Fibroblast of skin of left quadriceps (primary cell): Measurements from ENCODE around the gene DAD1.
"Not testable (repeated sequence)": the region's sequence is repeated elsewhere in the genome, so short reads cannot be mapped to it uniquely, and the experiment has no call there.

Experiments used
- DNase-seq, 2 experiments: peaks; one replicate each; pipeline ENCODE4 v3.0.0-alpha.2; 2013; ENCODE audit warnings: low read depth in 2 of 2

Gene DAD1

DNA sequence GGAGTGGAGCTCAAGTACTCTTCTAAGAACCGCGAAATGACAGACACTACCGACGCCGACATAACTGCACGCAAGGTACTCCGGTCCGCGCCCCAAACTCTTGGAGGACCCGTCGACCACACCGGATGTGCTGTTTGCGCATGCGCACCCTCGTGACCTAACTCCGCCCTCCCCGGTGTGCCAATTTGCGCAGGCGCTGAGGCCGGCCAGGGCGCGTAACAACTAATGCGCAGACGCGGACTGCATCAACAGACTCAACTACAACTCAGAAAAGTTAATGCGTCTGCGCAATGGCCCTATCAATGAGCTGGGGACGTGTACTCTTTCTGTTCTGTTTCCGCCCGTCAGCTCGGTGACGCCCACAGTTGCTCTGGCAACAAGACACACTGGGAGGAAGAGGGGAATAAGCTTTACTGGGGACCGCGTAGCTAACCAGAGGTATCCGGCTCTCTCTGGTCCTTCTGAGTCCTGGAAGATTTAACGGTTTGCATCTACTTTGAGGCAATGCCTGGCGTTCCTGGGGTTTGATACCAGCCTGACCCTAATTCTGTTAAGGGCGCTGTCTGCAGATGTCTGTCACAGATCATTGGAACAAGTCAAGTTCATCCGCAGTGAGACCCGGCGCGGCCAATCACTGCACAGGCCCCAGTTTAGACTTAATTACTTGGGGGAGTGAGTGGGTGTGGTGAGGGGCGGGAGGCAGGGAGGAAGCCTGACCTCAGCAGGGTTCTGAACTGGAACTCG, at the start of gene DAD1:
Gene DAD1 (minus strand): TSS at position 129 of the 744 bp plus-strand sequence. CDS start 67 bp downstream, at position 62.
- DNase-seq = peak; percentile 99

DNA sequence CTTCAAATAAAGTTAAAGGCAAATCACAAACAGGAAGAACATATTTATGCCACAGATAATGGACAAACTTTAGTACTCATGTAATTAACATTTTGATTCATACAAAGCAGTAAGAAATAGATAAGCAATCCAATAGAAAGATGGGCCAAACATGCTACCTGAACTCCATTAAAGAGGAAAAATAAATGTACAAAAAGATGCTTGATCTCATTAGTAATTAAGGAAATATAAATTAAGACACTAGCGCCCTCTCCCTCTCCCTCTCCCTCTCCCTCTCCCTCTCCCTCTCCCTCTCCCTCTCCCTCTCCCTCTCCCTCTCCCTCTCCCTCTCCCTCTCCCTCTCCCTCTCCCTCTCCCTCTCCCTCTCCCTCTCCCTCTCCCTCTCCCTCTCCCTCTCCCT, 47.0 kb upstream of the DAD1 start:
- not testable (repeated sequence) for DNase-seq

DNA sequence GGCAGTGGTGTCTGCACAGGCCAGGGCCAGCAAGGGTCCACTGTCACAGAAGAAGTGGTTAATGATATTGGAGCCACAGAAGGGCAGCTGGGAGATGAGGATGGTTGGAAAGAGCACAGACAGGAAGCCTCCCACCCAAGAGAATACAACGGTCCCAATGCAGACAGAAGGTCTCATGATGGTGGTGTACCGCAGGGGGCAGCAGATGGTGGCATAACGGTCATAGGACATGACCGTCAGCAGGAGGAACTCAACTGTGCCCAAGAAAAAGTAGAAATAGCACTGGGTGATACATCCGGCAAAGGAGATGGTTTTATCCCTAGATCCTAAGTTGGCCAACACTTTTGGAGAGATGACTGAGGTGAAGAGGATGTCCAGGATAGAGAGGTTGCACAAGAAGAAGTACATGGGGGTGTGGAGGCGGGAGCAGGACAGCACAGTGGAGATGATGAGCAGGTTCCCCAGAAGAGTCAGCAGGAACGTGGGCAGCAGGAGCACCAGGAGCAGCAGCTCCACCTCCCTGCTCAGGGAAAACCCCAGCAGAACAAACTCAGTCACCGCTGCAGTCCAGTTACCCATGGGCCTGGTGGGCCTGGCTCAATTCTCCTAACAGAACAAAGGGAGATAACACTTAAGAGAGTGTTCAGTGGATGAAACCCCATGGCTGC, 45.3 kb upstream of the DAD1 start:
- DNase-seq = no peak

DNA sequence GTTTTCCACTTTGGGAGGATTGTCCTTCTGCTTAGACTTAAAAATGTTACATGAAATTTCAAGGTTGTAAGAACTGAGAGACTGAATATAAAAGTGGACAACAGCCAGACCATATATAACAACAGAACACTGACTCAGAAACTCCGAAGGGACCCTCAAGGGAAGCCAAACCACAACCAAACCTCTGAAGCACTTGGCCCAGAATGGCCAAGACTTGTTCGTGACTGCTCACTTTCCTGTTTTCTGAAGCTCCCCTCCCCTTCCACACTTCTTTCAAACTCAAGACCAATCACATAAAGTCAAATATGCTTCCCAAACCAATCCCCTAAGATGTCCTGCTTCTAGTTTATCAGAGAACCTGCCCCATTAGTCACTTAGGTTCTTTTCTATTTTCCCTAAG, 41.5 kb upstream of the DAD1 start:
- peak; percentile 55 to 59 for DNase-seq

DNA sequence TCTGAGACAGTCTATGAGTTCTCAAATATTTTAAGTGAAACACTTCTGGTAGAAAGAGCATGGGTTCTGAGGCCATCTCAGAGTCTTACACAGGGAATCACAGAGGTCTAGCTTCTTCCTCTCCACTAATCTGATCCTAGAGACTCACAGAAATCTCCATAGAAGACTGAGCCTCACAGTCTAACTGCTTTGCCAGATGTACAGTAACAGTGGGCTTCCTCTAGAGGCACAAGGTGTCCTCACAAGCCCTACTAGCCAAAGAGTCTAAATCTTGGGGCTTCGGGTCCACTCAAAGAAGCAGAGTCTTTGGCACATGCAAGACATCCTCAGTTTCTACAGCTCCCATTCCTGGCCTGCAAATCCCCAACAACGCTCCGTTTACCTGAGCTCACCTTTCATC, 41.0 kb upstream of the DAD1 start:
- no peak for DNase-seq

DNA sequence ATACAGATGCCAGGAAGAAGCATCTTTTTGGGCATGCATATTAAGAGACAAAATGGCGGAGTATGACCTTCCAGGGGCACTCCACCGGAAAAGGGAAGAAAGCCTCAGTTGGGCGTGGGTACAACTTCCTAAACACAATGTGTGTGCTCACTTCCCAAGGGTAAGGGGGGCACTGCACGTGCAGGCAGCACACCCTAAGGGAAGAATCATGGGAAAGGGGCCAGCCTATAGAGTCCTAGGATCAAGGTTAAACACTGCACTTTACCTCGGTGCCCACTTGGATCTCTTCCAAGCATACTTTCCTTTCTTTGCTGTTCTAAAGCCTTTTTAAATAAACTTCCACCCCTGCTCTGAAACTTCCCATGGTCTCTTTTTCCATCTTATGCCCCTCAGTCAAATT, 40.3 kb upstream of the DAD1 start:
- DNase-seq = no peak

DNA sequence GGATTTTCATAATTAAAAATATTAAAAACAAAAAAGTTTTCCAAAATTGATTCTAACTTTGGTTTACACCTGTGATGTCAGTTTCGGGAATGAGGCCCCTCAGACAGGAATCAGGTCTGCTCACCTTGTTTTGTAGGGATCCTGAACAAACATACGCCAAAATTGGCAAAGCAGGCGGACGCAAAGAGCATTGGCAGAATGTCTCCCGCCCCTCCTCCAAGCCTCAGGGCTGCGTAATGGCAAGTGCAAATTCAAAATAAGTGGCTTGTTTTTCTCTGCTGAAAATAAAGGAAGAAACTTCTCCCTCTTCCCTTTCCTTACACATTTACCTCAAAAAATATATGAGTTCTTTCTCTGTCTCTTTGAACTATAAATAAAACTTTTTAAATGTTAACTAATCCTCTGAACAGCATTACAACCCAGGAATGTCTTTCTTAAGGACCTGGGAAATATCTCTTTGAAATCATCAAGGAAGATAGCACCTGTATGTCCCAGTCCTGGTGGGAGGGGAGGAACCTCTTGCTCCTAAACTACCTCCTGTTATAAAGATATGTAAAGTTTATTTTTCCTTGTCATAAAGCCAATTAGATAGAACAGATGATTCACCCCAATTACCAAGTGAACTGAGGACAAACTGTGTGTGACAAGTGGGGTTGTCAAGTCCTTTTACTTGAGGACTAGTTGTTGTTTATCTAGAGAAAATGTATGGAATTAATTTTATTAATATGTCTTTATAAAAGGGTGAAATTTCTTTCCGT, 38.7 kb upstream of the DAD1 start:
- no peak for DNase-seq

DNA sequence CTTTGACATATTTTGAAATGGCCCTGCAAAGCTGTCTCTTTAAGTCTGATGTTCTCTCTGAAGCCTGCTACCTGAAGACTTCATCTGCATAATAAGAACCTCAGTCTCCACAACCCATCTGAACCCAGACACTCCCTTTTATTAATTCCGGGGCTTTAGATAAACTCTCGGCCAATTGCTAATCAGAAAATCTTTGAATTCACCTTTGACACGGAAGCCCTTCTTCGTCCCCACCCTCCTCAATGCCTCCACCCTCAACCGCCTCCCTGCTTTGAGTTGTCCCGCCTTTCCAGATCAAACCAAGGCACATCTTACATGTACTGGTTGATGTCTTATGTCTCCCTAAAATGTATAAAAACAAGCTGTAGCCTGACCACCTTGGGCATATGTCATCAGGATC, 37.6 kb upstream of the DAD1 start:
- no peak for DNase-seq

DNA sequence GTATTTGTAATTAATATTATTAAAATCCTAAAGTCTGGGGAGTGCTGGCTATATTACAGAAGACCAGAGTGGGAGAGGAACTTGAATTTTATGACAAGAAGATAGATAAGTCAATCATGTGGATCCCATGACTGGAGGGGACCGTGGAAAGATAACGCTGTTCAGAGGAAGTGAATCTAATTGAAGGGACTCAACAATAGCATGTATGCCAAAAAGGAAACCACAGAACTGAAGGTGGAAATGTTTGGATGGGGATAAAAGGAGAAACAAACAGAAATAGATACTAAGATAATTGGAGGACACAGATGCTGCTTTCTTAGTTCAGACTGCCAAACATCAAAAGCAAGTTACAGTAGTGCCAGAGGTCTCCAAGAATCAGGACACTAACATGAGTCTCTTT, 34.0 kb upstream of the DAD1 start:
- no peak for DNase-seq

DNA sequence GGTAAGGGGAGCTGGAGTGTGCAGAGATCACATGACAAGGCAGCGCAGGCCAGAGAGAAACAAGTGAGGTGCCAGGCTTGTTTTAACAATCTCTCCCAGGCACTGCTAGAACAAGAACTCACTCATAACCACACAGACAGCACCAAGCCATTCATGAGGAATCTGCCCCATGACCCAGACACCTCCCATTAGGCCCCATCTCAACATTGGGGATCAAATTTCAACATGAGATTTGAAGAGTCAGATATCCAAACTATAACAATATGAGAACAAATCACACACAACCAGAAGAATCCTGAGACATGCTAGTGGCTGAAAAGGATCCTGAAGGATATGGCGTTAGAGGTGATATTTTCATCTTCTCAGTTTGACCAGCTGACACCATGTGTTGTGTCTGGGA, 33.2 kb upstream of the DAD1 start:
- no peak for DNase-seq

DNA sequence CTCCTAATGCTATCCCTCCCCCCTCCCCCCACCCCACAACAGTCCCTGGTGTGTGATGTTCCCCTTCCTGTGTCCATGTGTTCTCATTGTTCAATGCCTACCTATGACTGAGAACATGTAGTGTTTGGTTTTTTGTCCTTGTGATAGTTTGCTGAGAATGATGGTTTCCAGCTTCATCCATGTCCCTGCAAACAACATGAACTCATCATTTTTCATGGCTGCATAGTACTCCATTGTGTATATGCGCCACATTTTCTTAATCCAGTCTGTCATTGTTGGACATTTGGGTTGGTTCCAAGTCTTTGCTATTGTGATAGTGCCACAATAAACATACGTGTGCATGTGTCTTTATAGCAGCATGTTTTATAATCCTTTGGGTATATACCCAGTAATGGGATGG, 26.7 kb upstream of the DAD1 start:
- not testable (repeated sequence) for DNase-seq

DNA sequence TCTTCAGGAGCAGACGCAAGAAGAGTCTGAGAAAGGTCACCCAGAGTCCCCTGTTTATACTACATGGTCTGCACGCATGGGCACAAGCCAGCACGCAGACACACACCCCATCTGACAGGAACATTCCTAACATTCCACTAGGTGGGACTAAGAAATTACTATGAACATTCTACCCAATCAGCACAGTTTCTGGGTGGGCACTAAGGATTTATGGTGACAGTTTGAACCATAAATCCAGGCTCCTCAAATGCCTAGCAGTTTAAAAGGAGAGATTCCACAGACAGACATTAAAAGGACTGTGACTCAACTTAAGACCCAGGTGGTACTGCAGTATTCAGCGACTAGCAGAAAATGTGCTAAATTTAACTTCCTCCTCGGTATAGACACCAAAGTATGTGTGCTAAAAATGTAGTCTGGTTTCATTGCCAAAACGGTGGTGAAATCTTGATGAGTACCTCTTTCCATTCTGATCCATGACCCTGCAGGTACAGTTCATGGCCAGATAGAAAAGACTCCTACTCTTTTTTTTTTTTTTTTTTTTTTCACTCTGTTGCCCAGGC, 25.3 kb upstream of the DAD1 start:
- peak; percentile 95 to 96 for DNase-seq

DNA sequence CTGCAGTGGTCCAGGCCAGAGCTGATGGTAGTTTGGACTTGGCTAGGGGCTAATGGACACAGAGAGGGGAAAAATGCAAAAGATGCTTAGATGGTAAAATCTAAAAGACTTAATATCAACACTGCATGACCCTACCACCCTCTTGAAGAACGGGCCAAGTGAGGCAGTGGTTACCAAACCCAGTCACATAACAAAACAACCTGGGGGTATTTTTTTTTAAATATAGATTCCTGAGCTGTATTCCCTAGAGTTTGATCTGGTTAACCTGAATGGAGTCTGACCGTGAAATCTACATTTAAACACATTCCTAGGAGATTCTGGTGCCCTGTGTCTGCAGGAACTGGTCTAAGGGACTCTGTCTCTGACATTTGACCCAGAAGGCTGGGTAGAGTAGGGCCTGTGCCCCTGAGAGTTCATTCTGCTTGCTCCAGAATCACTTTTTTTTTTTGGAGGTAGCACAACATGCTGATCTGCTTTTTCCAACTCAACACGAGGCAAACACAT, 24.8 kb upstream of the DAD1 start:
- DNase-seq = no peak

DNA sequence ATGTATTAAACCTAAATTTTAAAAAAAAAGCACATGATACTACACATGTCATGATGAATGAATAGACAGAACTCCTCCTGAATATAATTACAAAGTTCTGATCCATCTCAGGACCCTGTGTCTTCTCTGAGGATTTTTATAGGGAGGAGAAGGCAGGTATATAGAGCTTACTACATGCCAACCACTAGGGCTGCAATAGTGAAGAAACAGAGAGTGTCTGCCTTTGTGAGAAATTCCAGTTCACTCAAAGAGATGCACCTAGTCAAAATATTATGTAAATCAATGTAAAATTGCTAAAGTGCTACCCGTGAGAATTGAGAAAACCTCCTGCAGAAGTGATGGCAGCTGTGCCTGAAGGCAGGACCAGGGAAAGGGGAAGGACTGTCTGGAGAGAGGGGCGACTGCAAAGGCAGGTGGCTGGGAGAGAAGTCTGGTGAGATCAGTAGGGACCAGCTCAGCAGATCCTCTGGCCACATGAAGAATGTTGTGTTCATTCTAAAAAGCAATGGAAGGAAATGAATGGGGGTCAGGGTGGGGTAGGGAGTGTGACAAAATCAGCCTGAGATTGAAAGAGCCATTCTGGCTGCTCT, 24.2 kb upstream of the DAD1 start:
- DNase-seq = no peak

DNA sequence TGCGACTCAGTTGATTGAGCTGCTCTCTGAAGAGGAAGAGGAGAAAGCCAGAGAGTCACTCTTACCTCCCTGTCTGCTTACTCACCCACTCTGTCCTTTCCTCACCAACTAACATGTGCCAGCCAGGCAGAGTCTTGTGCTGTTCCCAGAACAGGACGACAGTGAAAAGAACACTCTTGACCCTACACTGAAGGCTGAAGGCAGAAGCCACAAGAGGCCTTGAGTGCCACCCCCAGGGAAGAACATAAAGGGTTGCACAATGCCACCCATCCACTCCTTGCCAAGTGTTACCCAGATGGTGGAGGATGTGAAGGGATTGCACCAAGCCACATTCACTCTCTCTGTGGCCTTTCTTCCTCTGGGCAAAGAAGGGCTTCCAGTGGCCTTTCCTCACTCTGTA, 21.9 kb upstream of the DAD1 start:
- DNase-seq = no peak

DNA sequence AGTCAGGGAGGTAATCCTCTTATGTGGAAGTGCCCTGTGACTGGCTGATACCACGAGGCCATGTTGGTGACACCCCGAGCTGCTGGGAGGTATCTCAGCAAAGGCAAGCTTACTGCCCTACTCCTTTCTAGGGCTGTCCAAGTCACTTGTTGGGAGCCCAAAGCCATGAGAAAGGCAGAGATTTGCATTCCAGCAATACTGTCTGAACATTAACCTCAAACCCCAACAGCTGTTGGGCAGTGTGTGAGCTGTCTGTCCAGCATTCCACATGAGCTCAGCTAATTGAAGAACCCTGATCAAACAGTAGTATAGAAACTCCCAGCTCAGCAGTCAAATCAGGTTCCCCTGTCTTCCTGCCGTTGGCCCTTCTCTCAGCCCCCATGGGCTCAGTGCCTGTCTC, 18.3 kb upstream of the DAD1 start:
- DNase-seq = no peak

DNA sequence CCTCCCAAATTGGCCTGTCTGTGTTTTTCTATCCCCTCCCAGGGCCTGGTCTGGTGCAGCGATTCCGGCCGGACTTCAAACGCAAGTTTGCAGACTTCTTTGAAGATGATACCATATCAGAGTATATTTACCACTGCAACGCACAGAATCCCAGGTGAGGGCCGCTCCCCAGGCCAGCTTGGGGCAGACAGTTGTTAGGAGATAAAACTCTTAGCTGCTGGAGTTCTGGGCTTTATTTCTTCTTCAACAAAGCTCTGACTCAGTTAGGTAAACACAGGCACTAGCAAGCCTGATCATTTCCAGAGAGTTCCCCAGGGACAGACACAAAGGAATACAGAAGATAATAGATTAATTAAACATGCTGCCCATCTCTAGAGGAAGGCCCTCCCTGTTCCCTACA, 17.4 kb upstream of the DAD1 start:
- no peak for DNase-seq

DNA sequence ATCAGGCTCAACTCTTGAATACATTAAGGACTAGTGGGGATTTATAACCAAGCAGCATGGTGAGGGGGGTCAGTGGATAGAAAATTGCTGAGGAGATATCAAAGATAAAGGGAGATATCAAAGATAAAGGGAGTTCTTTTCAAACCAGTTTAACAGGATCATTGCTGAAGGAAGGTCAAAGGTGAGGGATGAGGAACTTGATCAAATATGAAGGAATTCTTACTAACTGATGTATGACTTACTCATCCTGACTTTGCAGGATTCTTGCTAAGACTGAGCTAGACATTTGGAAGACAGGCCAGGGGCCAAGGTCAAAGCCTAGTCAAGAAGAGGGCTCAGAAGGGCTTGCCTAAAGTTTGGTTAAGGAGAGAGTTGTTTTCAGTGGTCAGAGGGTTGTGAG, 13.8 kb upstream of the DAD1 start:
- no peak for DNase-seq

DNA sequence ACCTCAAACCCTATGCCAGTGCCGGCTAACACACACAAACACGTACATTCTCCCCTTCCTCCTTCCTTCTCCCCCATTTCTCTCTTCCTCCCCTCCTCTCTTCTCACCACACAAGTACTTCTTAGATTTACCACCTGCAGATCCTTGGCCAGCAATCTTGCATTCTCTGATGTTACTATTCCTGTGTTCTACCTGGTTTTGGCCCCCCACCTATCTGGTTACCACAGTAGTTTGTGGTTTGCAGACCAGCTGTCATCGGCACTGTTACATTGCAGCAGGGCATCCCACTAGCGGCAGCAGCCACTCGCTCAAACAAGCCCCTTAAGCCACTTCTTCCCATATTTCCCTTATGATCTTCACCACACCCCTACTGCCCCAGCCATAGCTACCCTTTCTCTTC, 13.0 kb upstream of the DAD1 start:
- DNase-seq = no peak

DNA sequence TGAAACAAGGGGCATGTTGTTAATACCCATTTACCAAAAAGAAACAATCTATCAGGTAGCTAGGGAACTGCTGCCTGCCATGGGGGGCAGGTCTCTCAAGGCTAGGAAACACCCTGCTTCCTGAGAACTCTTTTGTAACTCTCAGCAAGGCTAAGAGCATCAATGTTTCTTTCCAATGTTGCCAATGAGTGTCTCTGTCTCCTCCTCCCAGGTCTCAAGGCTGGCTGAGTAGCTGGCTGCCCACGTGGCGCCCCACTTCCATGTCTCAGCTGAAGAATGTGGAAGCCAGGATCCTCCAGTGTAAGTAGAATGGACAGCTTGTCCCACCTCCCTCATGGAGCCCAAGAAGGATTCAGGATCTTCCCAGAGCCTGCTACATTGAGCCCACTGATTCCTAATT, 12.4 kb upstream of the DAD1 start:
- no peak for DNase-seq

DNA sequence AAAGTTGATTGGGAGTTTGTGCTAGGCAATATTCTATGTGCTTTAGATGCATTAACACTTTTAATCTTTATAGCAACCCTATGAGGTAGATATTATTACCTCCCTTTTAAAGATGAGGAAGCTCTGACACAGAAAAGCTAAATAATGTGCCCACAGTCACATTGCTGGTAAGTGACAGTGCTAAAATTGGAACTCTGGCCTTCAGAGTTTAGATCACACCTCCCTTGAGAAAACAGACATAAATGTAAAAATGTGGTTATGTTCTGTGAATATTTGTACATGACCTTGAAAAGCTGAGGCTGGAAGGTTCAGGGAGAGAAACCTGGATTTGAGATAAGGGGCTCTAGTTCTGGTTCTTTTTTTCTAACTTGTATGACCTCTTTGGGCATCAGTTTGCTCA, 11.0 kb upstream of the DAD1 start:
- DNase-seq = no peak

DNA sequence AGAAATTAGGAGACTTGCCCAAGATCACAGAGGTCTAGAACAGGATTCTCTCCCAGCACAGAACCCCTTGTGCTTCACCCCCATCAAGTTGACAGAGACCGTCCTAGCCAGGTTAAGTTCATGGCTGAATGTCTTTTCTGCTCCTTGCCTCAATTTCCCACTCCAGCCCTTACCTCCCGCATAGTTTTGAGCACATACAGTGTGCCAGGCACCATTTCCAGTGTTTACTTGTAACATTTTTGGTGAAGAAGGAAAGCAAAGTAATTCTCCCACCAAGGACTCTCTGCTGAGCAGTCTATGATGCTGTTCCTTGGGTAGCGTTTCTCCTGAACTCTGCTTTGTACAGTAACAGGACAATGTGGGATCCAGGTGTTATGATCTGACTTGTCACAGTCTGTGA, 10.3 kb upstream of the DAD1 start:
- no peak for DNase-seq
